HG03442 (cell line): Measurements from ENCODE around the gene GYG1.
A peak's percentile ranks its signal among the peaks of the same experiment; 100 is the strongest.
"Not testable (repeated sequence)": the region's sequence is repeated elsewhere in the genome, so short reads cannot be mapped to it uniquely, and the experiment has no call there.

ENCODE experiments used
- ATAC-seq: cut with Tn5 transposase; IDR thresholded peaks from one replicate; pipeline ENCODE4 v1.9.1; 2021; ENCODE audit warnings: mild to moderate bottlenecking, moderate library complexity; ENCODE audit not compliant: unreplicated experiment

Gene GYG1

GRCh38 chr3:148987551-148987950 is 3.8 kb upstream of the GYG1 start:
- not testable (repeated sequence) for ATAC-seq

- ATAC-seq = no peak
These were observed 1.1 kb upstream of the GYG1 start for GRCh38 chr3:148990236-148990635.

- peak; percentile 32 for ATAC-seq
These were observed 791 bp downstream of the GYG1 start for GRCh38 chr3:148992027-148992634.

- no peak for ATAC-seq
These were observed 1.4 kb downstream of the GYG1 start for GRCh38 chr3:148992635-148993255.

- no peak for ATAC-seq
These were observed 6.3 kb downstream of the GYG1 start for GRCh38 chr3:148997623-148998022.

GRCh38 chr3:148998297-148998696 is 7.0 kb downstream of the GYG1 start:
- ATAC-seq = no peak

GRCh38 chr3:148998715-148999423 is 7.5 kb downstream of the GYG1 start:
- peak; percentile 38 for ATAC-seq

- ATAC-seq = peak; percentile 55
These were observed 8.5 kb downstream of the GYG1 start for GRCh38 chr3:148999806-149000205.

GRCh38 chr3:149000206-149000745 is 8.9 kb downstream of the GYG1 start:
- ATAC-seq = no peak

GRCh38 chr3:149001727-149002126 is 10.4 kb downstream of the GYG1 start:
- no peak for ATAC-seq

GRCh38 chr3:149003653-149004305 is 12.4 kb downstream of the GYG1 start:
- ATAC-seq = peak; percentile 75

- no peak for ATAC-seq
These were observed 13.3 kb downstream of the GYG1 start for GRCh38 chr3:149004622-149005021.

- ATAC-seq = no peak
These were observed 14.1 kb downstream of the GYG1 start for GRCh38 chr3:149005416-149005815.

- no peak for ATAC-seq
These were observed 16.4 kb downstream of the GYG1 start for GRCh38 chr3:149007567-149008257.

GRCh38 chr3:149009732-149010131 is 18.4 kb downstream of the GYG1 start:
- peak; percentile 76 for ATAC-seq

- ATAC-seq = no peak
These were observed 19.2 kb downstream of the GYG1 start for GRCh38 chr3:149010504-149010951.

- no peak for ATAC-seq
These were observed 19.6 kb downstream of the GYG1 start for GRCh38 chr3:149010966-149011365.

GRCh38 chr3:149011676-149012075 is 20.3 kb downstream of the GYG1 start:
- no peak for ATAC-seq

- ATAC-seq = no peak
These were observed 22.4 kb downstream of the GYG1 start for GRCh38 chr3:149013726-149014125.

GRCh38 chr3:149015393-149015792 is 24.1 kb downstream of the GYG1 start:
- ATAC-seq = no peak

GRCh38 chr3:149016242-149016641 is 24.9 kb downstream of the GYG1 start:
- no peak for ATAC-seq
